Mucosa of descending colon (tissue), 3 donors: ENCODE data around the gene SORCS2. TPM values are rescaled to one million over a fixed set of nuclear protein-coding genes. Genes with fewer than 3 reads are reported as not detected.

ENCODE experiments used
- ATAC-seq: fragments of 200-7000 bp; cut with Tn5 transposase; one replicate; pipeline ENCODE4 v1.9.1; 2020; ENCODE audit warnings: mild to moderate bottlenecking, moderate library complexity
- DNase-seq, 3 donors: peaks; one replicate each; pipeline ENCODE4 v3.0.0-alpha.2; 2020
- H3K36me3 ChIP-seq: fragments of 200-600 bp; one replicate; pipeline ENCODE4 v1.8.0; 2021; ENCODE audit warnings: low read depth, mild to moderate bottlenecking
- H3K4me1 ChIP-seq: fragments of 200-600 bp; one replicate; pipeline ENCODE4 v1.8.0; 2021; ENCODE audit warnings: low read depth, mild to moderate bottlenecking
- H3K4me3 ChIP-seq: fragments of 200-600 bp; one replicate; pipeline ENCODE4 v1.8.0; 2021; ENCODE audit warnings: mild to moderate bottlenecking
- H3K9me3 ChIP-seq: fragments of 200-600 bp; one replicate; pipeline ENCODE4 v1.8.0; 2021; ENCODE audit warnings: mild to moderate bottlenecking
- CTCF ChIP-seq: fragments of 200-600 bp; IDR thresholded peaks from one replicate; pipeline ENCODE4 v1.8.0; 2022; ENCODE audit warnings: antibody characterized with exemption, mild to moderate bottlenecking
- intact Hi-C, 2 donors: fragments of 100-400 bp; cut with DNase I in 1 of 2; cut with micrococcal nuclease in 1 of 2; formaldehyde crosslinking; loops; one replicate each; pipeline versions ENCODE4 v1.11.0 to v1.11.1; 2022; cut with DNase I, micrococcal nuclease
- total RNA-seq, 3 donors: library from RNA; stranded (reverse); fragmentation: NEBNext Ultra II Directional in 2 of 3; extraction: Animal tissue kit (Norgen Biotek cat#: 25700) in 2 of 3; gene quantifications; one replicate each; pipeline versions ENCODE4 v1.2.1 to v1.2.4, GENCODE V29; 2021 to 2023
- donor health status: DM: no; HTN: no; CAD: no; lungs with moderate emphysema.
- donor health status: DM: no; HTN: no; CAD: no.
- donor health status: DM: no; HTN: yes; CAD: no.

The SORCS2 gene
- total RNA-seq, 3 donors from 2014 or later: 0.20 to 3.1 (median 1.5) TPM

DNA sequence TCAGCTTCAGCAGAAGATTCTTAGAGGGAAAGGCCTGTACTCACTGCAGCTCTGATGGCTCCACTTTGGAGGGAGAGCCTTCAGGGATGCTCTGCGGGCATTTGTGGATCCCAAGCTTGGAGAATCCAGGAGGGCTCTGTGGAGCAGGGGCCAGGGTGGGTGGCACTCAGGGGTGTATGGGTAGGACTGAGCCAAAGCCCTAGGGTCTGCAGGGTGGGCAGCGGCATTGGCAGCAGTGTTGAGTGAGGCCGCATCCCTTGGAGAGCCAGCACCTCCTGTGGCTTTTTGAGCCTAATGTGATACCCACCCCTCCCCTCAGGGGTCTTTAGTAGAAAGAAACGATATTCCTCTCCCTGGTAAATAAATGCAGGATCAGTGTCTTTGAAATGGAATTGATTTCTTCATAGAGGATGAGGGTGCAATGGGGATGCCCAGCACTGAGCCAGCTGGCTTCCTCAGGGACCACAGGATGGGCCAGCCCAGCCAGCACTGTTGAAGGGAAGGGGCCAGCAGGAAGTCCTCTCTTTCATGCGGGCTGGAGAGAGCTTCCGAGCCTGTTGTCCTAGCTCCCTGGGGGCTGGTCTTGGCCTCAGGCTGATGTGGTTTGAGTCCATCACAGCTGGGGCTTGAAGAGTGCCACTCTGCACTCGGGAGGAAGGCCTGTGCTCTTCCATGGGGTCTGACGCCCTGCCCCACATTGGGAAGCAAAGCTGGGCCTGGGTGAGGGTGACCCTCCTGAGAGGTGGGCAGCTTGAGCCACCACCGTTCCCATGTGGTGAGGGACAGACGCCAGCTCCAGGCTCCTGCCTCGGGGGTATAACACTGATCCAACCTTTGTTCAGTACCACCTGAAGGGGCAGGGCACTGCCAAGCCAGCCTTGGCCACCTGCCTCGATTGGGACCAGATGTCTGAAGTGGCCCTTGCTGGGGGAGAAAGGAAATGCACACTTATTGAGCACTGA is 192.9 kb downstream of the SORCS2 start:
- Histone ChIP-seq H3K36me3 (no peaks in the 10 kb centered on the region), H3K9me3 (no peaks in the 10 kb centered on the region), H3K4me1 (no peaks in the 10 kb centered on the region), H3K4me3 (no peak overlapping the region)
- intact Hi-C loops: no loop called here
- ATAC-seq (no peak), DNase-seq (no peak)
- no peak for TF ChIP-seq CTCF

DNA sequence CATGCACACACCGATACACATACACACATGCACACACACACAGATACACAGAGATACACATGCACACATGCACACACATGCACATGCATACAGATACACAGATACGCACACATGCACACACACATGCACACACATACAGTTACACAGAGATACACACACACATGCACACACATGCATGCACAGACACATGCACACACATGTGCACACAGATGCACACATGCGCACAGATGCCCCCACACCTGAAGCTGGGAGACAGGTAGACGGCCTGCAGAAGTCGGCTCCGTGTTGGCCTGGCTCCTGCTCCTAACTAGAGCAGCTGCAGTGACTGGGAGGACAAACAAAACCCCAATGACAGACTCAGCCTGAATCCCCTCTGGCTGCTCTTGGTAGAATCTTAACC is 195.6 kb downstream of the SORCS2 start:
- DNase-seq (no peak), ATAC-seq (no peak)
- H3K9me3 ChIP-seq: no peaks in the 10 kb centered on the region
- H3K4me1 ChIP-seq: no peaks in the 10 kb centered on the region
- TF ChIP-seq CTCF: no peak
- intact Hi-C loops: no loop called here
- no peak overlapping the region for H3K4me3 ChIP-seq
- no peaks in the 10 kb centered on the region for H3K36me3 ChIP-seq

GRCh38 chr4:7388627-7389026 is 196.3 kb downstream of the SORCS2 start:
- H3K9me3 ChIP-seq: no peaks in the 10 kb centered on the region
- intact Hi-C loops: no loop called here

DNA sequence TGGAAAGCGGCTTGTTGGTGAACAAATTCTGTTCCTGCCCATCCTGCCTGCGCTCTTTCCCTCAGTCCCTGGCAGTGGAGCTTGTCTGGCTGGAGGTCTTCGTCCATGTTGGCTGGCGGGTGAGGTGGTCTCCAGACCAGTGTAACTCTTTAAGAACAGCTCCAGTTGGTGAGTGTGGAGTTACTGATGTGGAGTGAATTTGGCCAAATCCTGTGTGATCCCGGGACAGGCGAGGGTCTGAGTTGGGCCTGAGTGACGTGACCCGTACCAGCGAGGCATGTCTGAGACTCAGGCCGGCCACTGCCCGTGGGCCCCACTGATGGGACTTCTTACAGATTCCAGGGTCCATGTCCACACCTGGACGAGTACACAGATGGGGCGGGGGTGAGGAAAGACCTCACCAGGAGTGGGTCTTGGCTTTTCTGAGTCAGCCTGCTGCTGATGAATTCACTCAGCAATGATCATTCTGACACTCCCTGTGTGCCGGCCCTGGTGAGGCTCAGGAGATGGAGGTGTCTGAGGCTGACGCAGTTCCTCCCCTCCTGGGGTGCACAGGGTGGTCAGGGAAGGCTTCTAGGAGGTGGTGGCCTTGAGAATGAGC is 196.9 kb downstream of the SORCS2 start:
- DNase-seq (no peak), ATAC-seq (no peak)
- Histone ChIP-seq H3K4me3 (no peak overlapping the region), H3K36me3 (no peaks in the 10 kb centered on the region), H3K9me3 (no peaks in the 10 kb centered on the region), H3K4me1 (no peaks in the 10 kb centered on the region)
- no peak for TF ChIP-seq CTCF
- intact Hi-C loops: no loop called here

More at GRCh38 chr4:7388627-7389026, 196.3 kb downstream of the SORCS2 start:
- DNase-seq (no peak), ATAC-seq (no peak)
- Histone ChIP-seq H3K36me3 (no peaks in the 10 kb centered on the region), H3K4me1 (no peaks in the 10 kb centered on the region), H3K4me3 (no peak overlapping the region)
- TF ChIP-seq CTCF: no peak

GRCh38 chr4:7389719-7390118 is 197.4 kb downstream of the SORCS2 start:
- intact Hi-C loops: no loop called here
- H3K9me3 ChIP-seq: no peaks in the 10 kb centered on the region
- DNase-seq (no peak), ATAC-seq (no peak)
- no peak for TF ChIP-seq CTCF
- no peaks in the 10 kb centered on the region for H3K36me3 ChIP-seq
- no peaks in the 10 kb centered on the region for H3K4me1 ChIP-seq
- no peak overlapping the region for H3K4me3 ChIP-seq
